Measurements from ENCODE around the gene ELAVL1. TPM values are rescaled to one million over a fixed set of nuclear protein-coding genes. Genes with fewer than 3 reads are reported as not detected.
"Not testable (repeated sequence)": the region's sequence is repeated elsewhere in the genome, so short reads cannot be mapped to it uniquely, and the experiment has no call there.

The ELAVL1 gene
- total RNA-seq, 4 donors from 2014 or later: 23.7 to 41.1 (median 30.3) TPM

DNA sequence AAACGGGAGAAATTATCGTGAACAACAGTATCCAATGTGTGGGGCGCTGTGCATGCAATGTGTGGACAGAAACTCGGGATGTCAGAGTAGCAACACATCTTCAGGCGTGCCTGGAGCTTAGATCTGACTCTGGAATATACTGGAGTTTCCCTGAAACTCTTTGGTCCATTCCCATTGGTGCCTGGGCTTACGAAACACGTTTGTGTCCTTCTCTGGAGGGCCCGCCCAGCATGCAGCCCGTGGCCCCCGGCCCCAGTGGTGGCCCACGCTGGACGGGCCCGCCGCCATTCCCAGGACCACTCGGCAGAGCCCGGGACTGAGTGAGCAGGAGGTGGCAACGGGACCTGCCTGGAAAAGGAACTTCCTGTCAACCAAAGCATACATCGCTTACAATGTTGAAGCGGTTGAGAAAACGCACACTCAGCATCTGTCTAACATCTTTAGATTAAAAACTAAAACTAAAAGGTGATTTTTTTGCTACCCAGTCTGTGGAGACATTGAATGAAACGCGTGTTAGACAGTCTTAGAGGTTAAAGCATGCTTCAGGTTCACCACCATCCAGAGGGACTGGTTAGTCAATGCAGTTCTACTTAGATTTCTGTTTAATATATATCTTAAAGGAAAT lies 42.7 kb downstream of the ELAVL1 start:
- ATAC-seq (ENCODE audit: low FRiP score) (no peak), DNase-seq (ENCODE audit: low spot score) (no peak)
- TF ChIP-seq, protein P1, sequence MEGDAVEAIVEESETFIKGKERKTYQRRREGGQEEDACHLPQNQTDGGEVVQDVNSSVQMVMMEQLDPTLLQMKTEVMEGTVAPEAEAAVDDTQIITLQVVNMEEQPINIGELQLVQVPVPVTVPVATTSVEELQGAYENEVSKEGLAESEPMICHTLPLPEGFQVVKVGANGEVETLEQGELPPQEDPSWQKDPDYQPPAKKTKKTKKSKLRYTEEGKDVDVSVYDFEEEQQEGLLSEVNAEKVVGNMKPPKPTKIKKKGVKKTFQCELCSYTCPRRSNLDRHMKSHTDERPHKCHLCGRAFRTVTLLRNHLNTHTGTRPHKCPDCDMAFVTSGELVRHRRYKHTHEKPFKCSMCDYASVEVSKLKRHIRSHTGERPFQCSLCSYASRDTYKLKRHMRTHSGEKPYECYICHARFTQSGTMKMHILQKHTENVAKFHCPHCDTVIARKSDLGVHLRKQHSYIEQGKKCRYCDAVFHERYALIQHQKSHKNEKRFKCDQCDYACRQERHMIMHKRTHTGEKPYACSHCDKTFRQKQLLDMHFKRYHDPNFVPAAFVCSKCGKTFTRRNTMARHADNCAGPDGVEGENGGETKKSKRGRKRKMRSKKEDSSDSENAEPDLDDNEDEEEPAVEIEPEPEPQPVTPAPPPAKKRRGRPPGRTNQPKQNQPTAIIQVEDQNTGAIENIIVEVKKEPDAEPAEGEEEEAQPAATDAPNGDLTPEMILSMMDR (IDR thresholded peaks at IDR 0.05): no peak

DNA sequence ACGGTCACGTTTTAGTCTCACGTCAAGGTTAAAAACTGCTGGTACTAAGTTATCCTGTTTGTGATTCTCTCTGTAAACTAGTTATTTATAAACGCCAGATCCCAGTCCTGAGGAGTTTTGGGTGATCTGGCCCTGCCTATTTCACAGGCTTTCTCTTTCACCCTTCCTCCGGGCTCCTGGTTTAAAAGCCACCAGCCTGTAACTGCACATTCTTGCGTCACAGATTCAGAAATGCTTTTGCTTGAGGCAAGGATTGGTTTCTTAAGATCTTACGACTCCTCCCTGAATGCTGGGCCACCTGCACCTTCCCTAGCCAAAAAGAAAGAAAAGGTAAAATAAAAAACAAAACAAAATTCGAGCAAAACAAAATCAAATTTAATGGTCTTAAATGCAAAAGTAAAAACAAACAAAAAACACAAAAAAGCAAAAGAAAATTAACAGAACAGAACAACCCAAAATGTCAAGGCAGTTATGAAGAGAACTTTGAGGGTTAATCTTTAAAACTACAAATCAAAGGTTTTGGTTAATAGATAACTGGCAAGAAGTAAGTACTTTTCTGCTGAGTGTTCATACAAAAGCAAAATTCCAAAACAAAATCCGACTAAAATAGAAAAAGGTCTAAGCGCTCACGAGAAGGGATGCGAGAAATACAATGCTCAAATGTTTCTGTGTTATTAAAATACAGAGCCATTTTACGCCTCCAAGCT lies 43.4 kb downstream of the ELAVL1 start:
- TF ChIP-seq, protein P1 (IDR thresholded peaks at IDR 0.05): no peak
- no peak for ATAC-seq (ENCODE audit: low FRiP score)
- no peak for DNase-seq (ENCODE audit: low spot score)

DNA sequence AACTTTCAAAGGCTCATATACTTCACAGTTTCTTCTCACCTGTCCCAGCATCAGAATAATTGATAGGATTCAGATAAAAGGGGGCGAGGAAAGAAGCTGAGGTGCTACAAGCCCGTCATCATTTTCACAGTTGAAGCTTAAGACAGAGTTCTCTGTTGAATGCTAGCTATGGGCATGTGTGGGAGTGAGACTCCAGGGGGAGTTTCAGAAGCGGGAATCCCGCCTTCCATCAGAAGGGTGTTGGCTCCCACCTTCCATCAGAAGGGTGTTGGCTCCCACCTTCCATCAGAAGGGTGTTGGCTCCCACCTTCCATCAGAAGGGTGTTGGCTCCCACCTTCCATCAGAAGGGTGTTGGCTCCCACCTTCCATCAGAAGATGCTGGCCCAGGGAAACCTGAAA lies 44.4 kb downstream of the ELAVL1 start:
- not testable (repeated sequence) for DNase-seq (ENCODE audit: low spot score); ATAC-seq (ENCODE audit: low FRiP score)

DNA sequence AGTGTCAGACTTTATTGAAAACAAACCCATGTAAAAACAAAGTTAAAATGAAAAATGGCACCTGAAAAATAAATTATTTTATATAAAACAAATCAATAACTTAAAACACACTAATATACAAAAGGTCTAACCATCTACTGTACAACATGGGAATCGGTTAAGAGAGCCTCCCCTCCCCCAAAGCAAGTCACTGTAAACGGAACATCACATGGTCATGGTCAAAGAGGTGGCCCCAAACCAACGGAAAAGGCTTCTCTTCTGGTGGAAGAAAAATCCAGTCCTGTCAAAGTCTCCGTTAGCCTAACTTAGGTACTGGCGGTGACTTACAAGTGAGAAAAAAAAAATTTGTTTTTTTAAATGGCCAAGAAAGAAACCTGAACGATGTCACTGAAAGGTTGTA lies 46.2 kb downstream of the ELAVL1 start:
- TF ChIP-seq, protein P1 (IDR thresholded peaks at IDR 0.05): no peak
- no peak for DNase-seq (ENCODE audit: low spot score)
- no peak for ATAC-seq (ENCODE audit: low FRiP score)

DNA sequence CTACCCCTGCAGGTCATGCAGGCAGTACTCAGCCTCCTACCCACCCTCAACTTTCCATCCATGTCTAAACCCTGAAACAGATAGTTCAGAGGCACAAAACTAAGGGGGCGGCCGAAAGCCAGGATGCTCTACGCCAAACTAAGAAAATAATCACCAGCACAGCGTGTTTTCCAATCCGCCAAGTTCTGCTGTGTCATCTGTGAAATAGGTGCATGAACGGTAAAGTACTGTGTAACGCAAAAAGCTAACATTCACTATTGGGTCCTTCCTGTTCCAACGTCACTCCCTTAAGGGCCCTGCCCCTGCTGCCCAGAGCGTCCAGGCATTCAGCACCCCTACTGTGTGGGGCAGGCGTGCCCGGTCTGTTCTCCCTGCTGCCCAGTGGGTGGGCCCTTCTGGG lies 49.7 kb downstream of the ELAVL1 start:
- ATAC-seq (ENCODE audit: low FRiP score) (no peak), DNase-seq (ENCODE audit: low spot score) (no peak)
- TF ChIP-seq, protein P1 (IDR thresholded peaks at IDR 0.05): no peak

DNA sequence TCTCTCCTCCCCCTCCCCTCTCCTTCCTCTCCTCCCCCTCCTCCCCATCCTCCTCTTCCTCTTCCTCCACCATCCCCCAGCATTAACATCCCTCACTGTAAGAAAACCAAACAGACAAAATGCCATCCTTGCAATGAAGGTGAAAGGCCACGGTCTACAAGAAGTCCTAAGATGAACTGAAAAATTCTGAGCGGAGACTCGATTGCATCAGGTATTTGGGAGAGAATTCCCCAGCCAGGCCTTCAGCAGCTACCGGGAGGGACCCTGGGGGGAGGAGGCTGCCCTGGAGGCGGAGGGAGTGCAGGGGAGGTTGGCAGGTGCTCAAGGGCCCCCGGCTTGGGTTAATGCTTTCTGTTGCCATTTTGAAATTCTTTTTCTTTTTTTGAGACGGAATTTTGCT lies 51.9 kb downstream of the ELAVL1 start:
- ATAC-seq (ENCODE audit: low FRiP score): no peak
- TF ChIP-seq, protein P1 (IDR thresholded peaks at IDR 0.05): no peak
- DNase-seq (ENCODE audit: low spot score): no peak

DNA sequence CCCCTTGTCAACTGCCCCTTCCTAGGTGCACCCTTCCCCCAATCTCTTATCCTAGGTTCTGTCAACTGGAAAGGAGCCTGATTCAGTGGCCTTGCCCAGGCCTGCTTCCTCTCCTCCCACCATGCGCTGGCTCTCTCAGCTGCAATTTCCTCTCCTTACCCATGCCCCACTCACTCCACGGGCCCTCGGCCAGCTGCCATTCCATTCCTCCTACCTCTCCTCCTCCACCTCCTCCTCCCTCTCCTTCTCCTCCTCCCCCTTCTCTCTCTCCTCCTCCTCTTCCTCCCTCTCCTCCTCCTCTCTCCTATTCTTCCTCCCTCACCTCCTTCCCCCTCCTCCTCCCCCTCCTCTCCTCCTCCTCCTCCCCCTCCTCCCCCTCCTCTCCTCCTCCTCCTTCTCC lies 52.4 kb downstream of the ELAVL1 start:
- no peak for DNase-seq (ENCODE audit: low spot score)
- ATAC-seq (ENCODE audit: low FRiP score): no peak
- TF ChIP-seq, protein P1 (IDR thresholded peaks at IDR 0.05): no peak
